OCI-LY7 (cell line): ENCODE measurements around the gene PRELID3B.

Source experiments
- CTCF ChIP-seq: fragments of 200-600 bp; sonication (generic); conservative IDR thresholded peaks from 2 replicates; pipeline ENCODE4 v1.5.1; 2014; ENCODE audit warnings: mild to moderate bottlenecking, antibody characterized with exemption, low read length, moderate library complexity, mixed read lengths
- EZH2phosphoT487 ChIP-seq: fragments of 200-600 bp; sonication (generic); IDR thresholded peaks from 2 replicates; pipeline ENCODE4 v1.6.1; 2018; ENCODE audit warnings: low read depth, borderline replicate concordance, mild to moderate bottlenecking, mixed run types, antibody characterized with exemption, low read length, moderate library complexity, mixed read lengths

- TF ChIP-seq CTCF = no peak
- no peak for TF ChIP-seq EZH2phosphoT487
Measured at GRCh38 chr20:59073582-59073981, 31.0 kb upstream of the PRELID3B start.
